Left ventricle myocardium inferior (tissue), 1 donor: ENCODE measurements around the gene LPAR2. TPM values are rescaled to one million over a fixed set of nuclear protein-coding genes. Genes with fewer than 3 reads are reported as not detected.

ENCODE experiments used
- DNase-seq: peaks from one replicate; pipeline ENCODE4 v3.0.0-alpha.2; 2020
- H3K27ac ChIP-seq: fragments of 200-600 bp; replicated peaks from 2 replicates; pipeline ENCODE4 v1.8.0; 2021
- H3K27me3 ChIP-seq: fragments of 200-600 bp; 2 replicates; pipeline ENCODE4 v1.8.0; 2021; ENCODE audit warnings: low read depth
- H3K36me3 ChIP-seq: fragments of 200-600 bp; 2 replicates; pipeline ENCODE4 v1.8.0; 2021
- H3K4me1 ChIP-seq: fragments of 200-600 bp; 2 replicates; pipeline ENCODE4 v1.8.0; 2021
- H3K4me3 ChIP-seq: fragments of 200-600 bp; 2 replicates; pipeline ENCODE4 v1.8.0; 2021; ENCODE audit warnings: mild to moderate bottlenecking, moderate library complexity
- H3K9me3 ChIP-seq: fragments of 200-600 bp; replicated peaks from 2 replicates; pipeline ENCODE4 v1.8.0; 2021
- intact Hi-C: fragments of 100-400 bp; cut with micrococcal nuclease; formaldehyde crosslinking; loops from one replicate; pipeline ENCODE4 v1.11.0; 2022
- total RNA-seq: library from RNA; stranded (reverse); fragmentation: NEBNext Ultra II Directional; extraction: Animal tissue kit (Norgen Biotek cat#: 25700); gene quantifications from one replicate; pipeline ENCODE4 v1.2.1, GENCODE V29; 2021
- TF ChIP-seq, protein P1 (sequence below): fragments of 200-600 bp; IDR thresholded peaks from 2 replicates; pipeline ENCODE4 v1.8.0; 2021; ENCODE audit warnings: antibody characterized with exemption, mild to moderate bottlenecking, borderline replicate concordance
- donor health status: DM: no; HTN: yes; CAD: no; lungs with severe emphysema.

The LPAR2 gene
- total RNA-seq, 1 donor from 2014 or later, result 0.88 TPM

GRCh38 chr19:19579533-19580361, 48.3 kb downstream of the LPAR2 start:
- intact Hi-C loops, result no loop called here

DNA sequence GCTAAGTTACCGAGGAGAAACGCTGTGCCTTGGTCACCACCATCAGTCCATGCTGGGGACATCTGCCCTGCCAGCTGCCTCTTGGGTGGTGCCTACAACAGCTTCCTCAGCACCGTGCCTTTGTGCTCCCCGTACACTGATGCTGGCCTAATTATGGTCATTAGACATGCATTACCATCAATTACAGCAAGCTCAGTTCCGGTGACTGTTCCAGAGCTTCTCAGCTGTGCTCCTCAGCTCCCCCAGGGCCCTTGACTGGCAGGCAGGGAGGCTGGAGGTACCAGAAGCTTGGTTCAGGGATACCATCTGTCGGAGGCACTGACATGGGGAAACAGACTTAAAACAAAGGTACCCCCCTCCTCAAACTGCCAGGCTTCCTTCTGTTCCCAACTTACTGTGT, 49.8 kb downstream of the LPAR2 start:
- H3K4me3 ChIP-seq, result no peak overlapping the region
- no peaks in the 10 kb centered on the region for H3K9me3 ChIP-seq
- H3K36me3 ChIP-seq, result no peaks in the 10 kb centered on the region
- H3K4me1 ChIP-seq, result no peaks in the 10 kb centered on the region
- TF ChIP-seq, protein P1, sequence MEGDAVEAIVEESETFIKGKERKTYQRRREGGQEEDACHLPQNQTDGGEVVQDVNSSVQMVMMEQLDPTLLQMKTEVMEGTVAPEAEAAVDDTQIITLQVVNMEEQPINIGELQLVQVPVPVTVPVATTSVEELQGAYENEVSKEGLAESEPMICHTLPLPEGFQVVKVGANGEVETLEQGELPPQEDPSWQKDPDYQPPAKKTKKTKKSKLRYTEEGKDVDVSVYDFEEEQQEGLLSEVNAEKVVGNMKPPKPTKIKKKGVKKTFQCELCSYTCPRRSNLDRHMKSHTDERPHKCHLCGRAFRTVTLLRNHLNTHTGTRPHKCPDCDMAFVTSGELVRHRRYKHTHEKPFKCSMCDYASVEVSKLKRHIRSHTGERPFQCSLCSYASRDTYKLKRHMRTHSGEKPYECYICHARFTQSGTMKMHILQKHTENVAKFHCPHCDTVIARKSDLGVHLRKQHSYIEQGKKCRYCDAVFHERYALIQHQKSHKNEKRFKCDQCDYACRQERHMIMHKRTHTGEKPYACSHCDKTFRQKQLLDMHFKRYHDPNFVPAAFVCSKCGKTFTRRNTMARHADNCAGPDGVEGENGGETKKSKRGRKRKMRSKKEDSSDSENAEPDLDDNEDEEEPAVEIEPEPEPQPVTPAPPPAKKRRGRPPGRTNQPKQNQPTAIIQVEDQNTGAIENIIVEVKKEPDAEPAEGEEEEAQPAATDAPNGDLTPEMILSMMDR, result no peak
- no peak for DNase-seq
- H3K27me3 ChIP-seq, result no peaks in the 10 kb centered on the region
- H3K27ac ChIP-seq, result no peak overlapping the region
- intact Hi-C loops, result no loop called here

More at GRCh38 chr19:19579533-19580361, 48.3 kb downstream of the LPAR2 start:
- H3K36me3 ChIP-seq, result no peaks in the 10 kb centered on the region
- H3K9me3 ChIP-seq, result no peaks in the 10 kb centered on the region
- H3K27me3 ChIP-seq, result no peaks in the 10 kb centered on the region
- no peaks in the 10 kb centered on the region for H3K4me1 ChIP-seq
- TF ChIP-seq, protein P1, result no peak
- no peak for DNase-seq
- no peak overlapping the region for H3K27ac ChIP-seq
- H3K4me3 ChIP-seq, result no peak overlapping the region

GRCh38 chr19:19575411-19575810, 52.6 kb downstream of the LPAR2 start:
- Histone ChIP-seq H3K4me3 (no peak overlapping the region), H3K27ac (no peak overlapping the region), H3K4me1 (no peaks in the 10 kb centered on the region), H3K9me3 (no peaks in the 10 kb centered on the region), H3K27me3 (no peaks in the 10 kb centered on the region), H3K36me3 (no peaks in the 10 kb centered on the region)
- intact Hi-C loops, result no loop called here
- no peak for DNase-seq
- TF ChIP-seq, protein P1, result no peak

Other genes with a start within 250 kb of the LPAR2 start
- gene GATAD2A, start 222.5 kb downstream of the LPAR2 start, total RNA-seq, result 24.1 TPM
- 0.77 TPM for gene TSSK6, start 112.7 kb downstream of the LPAR2 start, total RNA-seq
- 1,029 TPM for gene NDUFA13, start 112.0 kb downstream of the LPAR2 start, total RNA-seq
- gene YJEFN3, start 99.3 kb downstream of the LPAR2 start, total RNA-seq, result 7.8 TPM
- 0.08 TPM for gene CILP2, start 90.0 kb downstream of the LPAR2 start, total RNA-seq
- gene PBX4, start 9.5 kb downstream of the LPAR2 start, total RNA-seq, result not detected
- gene GMIP, start 15.4 kb upstream of the LPAR2 start, total RNA-seq, result 3.0 TPM
- gene ATP13A1, start 35.5 kb upstream of the LPAR2 start, total RNA-seq, result 16.5 TPM
- gene ZNF101, start 40.6 kb upstream of the LPAR2 start, total RNA-seq, result 4.2 TPM
- gene ZNF14, start 104.9 kb upstream of the LPAR2 start, total RNA-seq, result 3.7 TPM
- 10.0 TPM for gene ZNF506, start 193.5 kb upstream of the LPAR2 start, total RNA-seq
- 9.2 TPM for gene ZNF253, start 237.7 kb upstream of the LPAR2 start, total RNA-seq